Ovary (tissue), 3 donors: ENCODE data around the gene CST3.

Experiments
- EP300 ChIP-seq: sonication (generic); formaldehyde crosslinking; IDR thresholded peaks from one replicate; pipeline ENCODE4 v1.6.1; 2017; ENCODE audit warnings: antibody characterized with exemption
- TF ChIP-seq, protein P1 (sequence below), 3 donors: fragments of 450-650 bp in 2 of 3; fragments of 200-600 bp in 1 of 3; IDR thresholded peaks; one replicate each; pipeline versions ENCODE4 v1.5.1 to v1.8.0; 2016 to 2022; ENCODE audit warnings: antibody characterized with exemption in 3 of 3, mild to moderate bottlenecking in 1 of 3
- donor health status: DM: no; HTN: no; CAD: no.

DNA sequence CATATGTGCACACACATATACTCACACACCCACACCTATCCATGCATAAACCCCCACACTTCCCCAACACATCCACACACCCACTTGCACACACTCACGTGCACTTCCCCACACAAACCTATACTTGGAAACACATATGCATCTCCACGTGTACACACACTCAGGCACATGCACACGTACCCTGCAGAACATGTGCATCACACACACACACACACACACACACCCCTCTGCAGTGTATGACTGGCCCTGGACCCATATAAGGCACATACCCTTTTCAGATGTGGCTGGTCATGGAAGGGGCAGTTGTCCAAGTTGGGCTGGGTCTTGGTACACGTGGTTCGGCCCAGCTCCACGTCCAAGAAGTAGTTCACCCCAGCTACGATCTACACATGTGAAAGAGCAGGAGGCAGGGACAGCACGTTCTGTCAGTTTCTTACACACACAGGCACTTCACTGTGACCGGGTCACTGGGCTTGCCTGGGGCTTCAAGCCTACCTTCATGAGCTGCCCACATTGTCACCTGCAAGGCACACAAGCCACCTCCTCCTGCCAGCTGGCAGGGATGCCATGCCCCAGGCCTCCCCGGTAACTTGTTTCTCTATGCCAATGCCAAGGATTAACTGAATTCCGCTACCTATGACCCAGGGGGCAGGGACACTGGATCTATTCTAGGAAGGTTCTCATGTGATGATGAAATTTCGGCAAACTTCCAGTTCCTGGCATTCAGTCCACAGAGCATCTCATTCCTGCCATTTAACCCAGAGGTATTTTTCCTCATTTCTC is 2.6 kb downstream of the CST3 start:
- TF ChIP-seq, protein P1, sequence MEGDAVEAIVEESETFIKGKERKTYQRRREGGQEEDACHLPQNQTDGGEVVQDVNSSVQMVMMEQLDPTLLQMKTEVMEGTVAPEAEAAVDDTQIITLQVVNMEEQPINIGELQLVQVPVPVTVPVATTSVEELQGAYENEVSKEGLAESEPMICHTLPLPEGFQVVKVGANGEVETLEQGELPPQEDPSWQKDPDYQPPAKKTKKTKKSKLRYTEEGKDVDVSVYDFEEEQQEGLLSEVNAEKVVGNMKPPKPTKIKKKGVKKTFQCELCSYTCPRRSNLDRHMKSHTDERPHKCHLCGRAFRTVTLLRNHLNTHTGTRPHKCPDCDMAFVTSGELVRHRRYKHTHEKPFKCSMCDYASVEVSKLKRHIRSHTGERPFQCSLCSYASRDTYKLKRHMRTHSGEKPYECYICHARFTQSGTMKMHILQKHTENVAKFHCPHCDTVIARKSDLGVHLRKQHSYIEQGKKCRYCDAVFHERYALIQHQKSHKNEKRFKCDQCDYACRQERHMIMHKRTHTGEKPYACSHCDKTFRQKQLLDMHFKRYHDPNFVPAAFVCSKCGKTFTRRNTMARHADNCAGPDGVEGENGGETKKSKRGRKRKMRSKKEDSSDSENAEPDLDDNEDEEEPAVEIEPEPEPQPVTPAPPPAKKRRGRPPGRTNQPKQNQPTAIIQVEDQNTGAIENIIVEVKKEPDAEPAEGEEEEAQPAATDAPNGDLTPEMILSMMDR (IDR thresholded peaks at IDR 0.05): no peak
- TF ChIP-seq EP300: no peak
